Measurements from ENCODE around the gene HRH3. TPM values are rescaled to one million over a fixed set of nuclear protein-coding genes. Genes with fewer than 3 reads are reported as not detected.

The HRH3 gene
- polyA plus RNA-seq, 3 donors: not detected

DNA sequence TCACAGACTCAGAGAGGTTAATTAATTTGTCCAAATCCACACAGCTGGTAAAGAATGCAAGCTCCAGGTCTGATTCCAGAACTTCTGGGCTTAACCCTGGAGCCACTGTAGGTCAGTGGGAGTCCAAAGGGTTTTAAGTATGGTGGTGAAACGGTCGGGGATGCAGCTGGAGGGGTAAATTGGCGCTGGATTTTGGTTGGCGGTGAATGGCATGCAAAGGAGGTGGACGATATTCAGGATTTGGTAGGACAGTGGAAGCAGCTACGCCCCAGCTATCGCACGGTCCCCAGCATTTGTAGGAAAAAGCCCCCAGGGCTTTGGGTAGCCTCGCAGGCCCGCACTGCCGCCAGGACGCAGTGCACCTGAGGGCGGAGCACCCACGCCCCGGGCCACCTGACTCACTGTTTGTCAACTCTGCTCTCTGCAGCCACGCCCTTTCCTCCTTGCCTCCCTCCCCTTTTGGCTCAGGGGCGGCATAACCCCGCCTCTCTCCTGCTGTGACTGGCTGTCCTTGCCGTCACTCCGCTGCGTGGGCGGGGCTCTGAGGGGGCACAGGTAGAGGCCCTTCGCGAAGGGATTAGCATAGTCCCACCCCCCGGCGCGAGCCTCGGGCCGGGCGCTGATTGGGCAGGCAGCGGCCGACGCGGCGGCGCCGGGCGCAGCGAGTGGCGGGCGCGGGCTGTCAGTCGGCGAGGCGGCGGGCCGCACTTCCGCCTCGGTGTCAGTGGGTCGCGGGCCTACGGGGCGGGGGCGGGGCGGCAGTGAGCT is 17.9 kb upstream of the HRH3 start, which contains the start of gene OSBPL2:
OSBPL2 (plus strand) TSS at position 721 of the 768 bp plus-strand sequence. CDS start 17,664 bp downstream, outside the sequence.
- Histone ChIP-seq H3K27me3 (ENCODE audit: control insufficient read depth in 2 of 2, insufficient read depth in 2 of 2, low read length in 2 of 2) (no peaks in the 10 kb centered on the region), H3K79me2 (ENCODE audit: insufficient read depth, low read length) (peaks cover 43% of the 10 kb centered on the region), H3K9ac (ENCODE audit: insufficient read depth, low read length, poor library complexity, severe bottlenecking) (peak within 1 kb of the TSS; percentile 86), H2AFZ (ENCODE audit: insufficient read depth, low read depth, low read length, poor library complexity, severe bottlenecking) (peak within 1 kb of the TSS; percentile 82), H4K20me1 (ENCODE audit: insufficient read depth, low read length) (peaks cover 32% of the 10 kb centered on the region), H3K4me1 (ENCODE audit: control insufficient read depth in 1 of 2, insufficient read depth in 2 of 2, low read length in 2 of 2) (peaks cover 28 to 38% of the 10 kb centered on the region in 2 donors), H3K4me3 (replicated peaks in 1 of 3; ENCODE audit: low read depth in 2 of 3, low read length in 3 of 3) (peak within 1 kb of the TSS; percentile 64 to 82 (median 70)), H3K4me2 (replicated peaks; ENCODE audit: extremely low read depth, low read length, poor library complexity, severe bottlenecking) (peak within 1 kb of the TSS; percentile 91), H3K27ac (ENCODE audit: low read depth in 1 of 2, low read length in 2 of 2) (peak within 1 kb of the TSS; percentile 32 to 79), H3K36me3 (replicated peaks in 1 of 2; ENCODE audit: control insufficient read depth in 1 of 2, insufficient read depth in 2 of 2, low read length in 2 of 2) (peaks cover 12 to 16% of the 10 kb centered on the region in 2 donors), H3K9me3 (replicated peaks in 1 of 2; ENCODE audit: control insufficient read depth in 1 of 2, insufficient read depth in 1 of 2, low read length in 2 of 2) (peaks cover 0 to 7% of the 10 kb centered on the region in 2 donors)
- DNase-seq: peak; percentile 97 to 99 (median 99)
- H3K9me3 Mint-ChIP-seq: peaks cover 3 to 7% (median 5%) of the 10 kb centered on the region in 7 donors
- intact Hi-C loops (cut with micrococcal nuclease): loop anchor here (5.0 to 10.0 kb wide), 7 partner anchors 51 to 699 kb away; partner anchors contain the start of genes ADRM1 (in 1 of the 2), CABLES2 (in 1 of the 2), GID8 (in 1 of the 2) and LSM14B (in 1 of the 2)
- H3K4me3 Mint-ChIP-seq: peak within 1 kb of the TSS; percentile 82 to 93
- WGBS (ENCODE audit: insufficient coverage): under 1% methylated on average over 55 of the region's 55 CpGs
- H3K27ac Mint-ChIP-seq: peak within 1 kb of the TSS; percentile 71 to 93 (median 83)
- TF ChIP-seq, protein P1, sequence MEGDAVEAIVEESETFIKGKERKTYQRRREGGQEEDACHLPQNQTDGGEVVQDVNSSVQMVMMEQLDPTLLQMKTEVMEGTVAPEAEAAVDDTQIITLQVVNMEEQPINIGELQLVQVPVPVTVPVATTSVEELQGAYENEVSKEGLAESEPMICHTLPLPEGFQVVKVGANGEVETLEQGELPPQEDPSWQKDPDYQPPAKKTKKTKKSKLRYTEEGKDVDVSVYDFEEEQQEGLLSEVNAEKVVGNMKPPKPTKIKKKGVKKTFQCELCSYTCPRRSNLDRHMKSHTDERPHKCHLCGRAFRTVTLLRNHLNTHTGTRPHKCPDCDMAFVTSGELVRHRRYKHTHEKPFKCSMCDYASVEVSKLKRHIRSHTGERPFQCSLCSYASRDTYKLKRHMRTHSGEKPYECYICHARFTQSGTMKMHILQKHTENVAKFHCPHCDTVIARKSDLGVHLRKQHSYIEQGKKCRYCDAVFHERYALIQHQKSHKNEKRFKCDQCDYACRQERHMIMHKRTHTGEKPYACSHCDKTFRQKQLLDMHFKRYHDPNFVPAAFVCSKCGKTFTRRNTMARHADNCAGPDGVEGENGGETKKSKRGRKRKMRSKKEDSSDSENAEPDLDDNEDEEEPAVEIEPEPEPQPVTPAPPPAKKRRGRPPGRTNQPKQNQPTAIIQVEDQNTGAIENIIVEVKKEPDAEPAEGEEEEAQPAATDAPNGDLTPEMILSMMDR (IDR thresholded peaks at IDR 0.05): no peak
- peaks cover 1 to 3% (median 2%) of the 10 kb centered on the region in 3 donors for H3K27me3 Mint-ChIP-seq (ENCODE audit: low read depth in 3 of 3)
- peaks cover 34% of the 10 kb centered on the region for H3K4me1 Mint-ChIP-seq
- H3K36me3 Mint-ChIP-seq: peaks cover 16 to 25% of the 10 kb centered on the region in 2 donors

DNA sequence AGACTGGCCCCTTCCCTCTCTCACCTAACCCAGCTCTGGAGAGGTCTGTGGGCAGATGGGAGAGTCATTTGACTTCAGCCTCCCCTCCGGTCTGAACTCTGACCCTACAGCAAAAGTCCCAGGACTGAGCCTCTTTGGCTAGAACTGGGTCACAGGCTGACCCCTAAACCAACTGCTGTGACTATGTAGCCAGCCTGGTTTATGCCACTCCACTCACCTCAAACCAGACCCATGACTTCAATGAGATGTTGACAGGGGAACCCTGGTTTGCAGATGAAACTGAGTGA is 17.4 kb upstream of the HRH3 start:
- peak overlapping the region in 3 of 7 donors; percentile 60 to 92 (median 75) for H3K27ac Mint-ChIP-seq
- H3K4me3 Mint-ChIP-seq: peak overlapping the region; percentile 81 to 93
- no CpG with 5 or more reads among the region's 1 CpG for WGBS (ENCODE audit: insufficient coverage)
- H4K20me1 ChIP-seq (ENCODE audit: insufficient read depth, low read length): peaks cover 26% of the 10 kb centered on the region
- H3K27me3 Mint-ChIP-seq (ENCODE audit: low read depth in 3 of 3): peaks cover 1 to 3% (median 2%) of the 10 kb centered on the region in 3 donors
- peaks cover 0 to 7% of the 10 kb centered on the region in 2 donors for H3K9me3 ChIP-seq (replicated peaks in 1 of 2; ENCODE audit: control insufficient read depth in 1 of 2, insufficient read depth in 1 of 2, low read length in 2 of 2)
- peak overlapping the region in 1 of 3 experiments; percentile 82 for H3K4me3 ChIP-seq (replicated peaks in 1 of 3; ENCODE audit: low read depth in 2 of 3, low read length in 3 of 3)
- peaks cover 7 to 11% of the 10 kb centered on the region in 2 donors for H3K36me3 ChIP-seq (replicated peaks in 1 of 2; ENCODE audit: control insufficient read depth in 1 of 2, insufficient read depth in 2 of 2, low read length in 2 of 2)
- DNase-seq: no peak
- H3K27ac ChIP-seq (ENCODE audit: low read depth in 1 of 2, low read length in 2 of 2): peak overlapping the region in 1 of 2 donors; percentile 70
- peaks cover 3 to 7% (median 5%) of the 10 kb centered on the region in 7 donors for H3K9me3 Mint-ChIP-seq
- peaks cover 34% of the 10 kb centered on the region for H3K4me1 Mint-ChIP-seq
- H3K27me3 ChIP-seq (ENCODE audit: control insufficient read depth in 2 of 2, insufficient read depth in 2 of 2, low read length in 2 of 2): no peaks in the 10 kb centered on the region
- TF ChIP-seq, protein P1 (IDR thresholded peaks at IDR 0.05): no peak
- H3K79me2 ChIP-seq (ENCODE audit: insufficient read depth, low read length): peaks cover 37% of the 10 kb centered on the region
- intact Hi-C loops (cut with micrococcal nuclease): loop anchor here (5.0 to 10.0 kb wide), 7 partner anchors 50 to 700 kb away; partner anchors contain the start of genes ADRM1 (in 1 of the 2), CABLES2 (in 1 of the 2), GID8 (in 1 of the 2) and LSM14B (in 1 of the 2)
- peak overlapping the region; percentile 85 for H3K4me2 ChIP-seq (replicated peaks; ENCODE audit: extremely low read depth, low read length, poor library complexity, severe bottlenecking)
- peak overlapping the region; percentile 82 for H2AFZ ChIP-seq (ENCODE audit: insufficient read depth, low read depth, low read length, poor library complexity, severe bottlenecking)
- H3K4me1 ChIP-seq (ENCODE audit: control insufficient read depth in 1 of 2, insufficient read depth in 2 of 2, low read length in 2 of 2): peaks cover 28 to 38% of the 10 kb centered on the region in 2 donors
- peaks cover 11 to 20% of the 10 kb centered on the region in 2 donors for H3K36me3 Mint-ChIP-seq
- no peak overlapping the region for H3K9ac ChIP-seq (ENCODE audit: insufficient read depth, low read length, poor library complexity, severe bottlenecking)

All from CD14-positive monocyte (primary cell).